Type B pancreatic cell (in vitro differentiated cells): ENCODE measurements around the gene MN1. TPM values are rescaled to one million over a fixed set of nuclear protein-coding genes. Genes with fewer than 3 reads are reported as not detected.

Experiments used
- DNase-seq: peaks from one replicate; pipeline ENCODE4 v3.0.0; 2021; ENCODE audit warnings: mixed read lengths; ENCODE audit not compliant: unreplicated experiment; ENCODE audit errors: extremely low spot score
- H3K27ac Mint-ChIP-seq: 2 replicates; pipeline ENCODE4 v1.8.0; 2021; ENCODE audit warnings: mild to moderate bottlenecking, mixed read lengths
- H3K27me3 Mint-ChIP-seq: 2 replicates; pipeline ENCODE4 v1.8.0; 2021; ENCODE audit warnings: mixed read lengths
- H3K36me3 Mint-ChIP-seq: 2 replicates; pipeline ENCODE4 v1.8.0; 2021; ENCODE audit warnings: mixed read lengths
- H3K4me1 Mint-ChIP-seq: one replicate; pipeline ENCODE4 v1.8.0; 2021; ENCODE audit warnings: mixed read lengths; ENCODE audit not compliant: unreplicated experiment
- H3K4me3 Mint-ChIP-seq: 2 replicates; pipeline ENCODE4 v1.8.0; 2021; ENCODE audit warnings: mild to moderate bottlenecking, mixed read lengths
- H3K9me3 Mint-ChIP-seq: 2 replicates; pipeline ENCODE4 v1.8.0; 2021; ENCODE audit warnings: mixed read lengths
- CTCF ChIP-seq: fragments of 200-600 bp; sonication (generic); conservative IDR thresholded peaks from 2 replicates; pipeline ENCODE4 v1.5.0; 2021; ENCODE audit warnings: antibody characterized with exemption, mild to moderate bottlenecking
- total RNA-seq: library from RNA; stranded (reverse); gene quantifications from 2 replicates; pipeline ENCODE4 v1.2.1, GENCODE V29; 2021; ENCODE audit warnings: low replicate concordance

Gene MN1
- total RNA-seq, 1 donor from 2014 or later, result 17.0 TPM

- TF ChIP-seq CTCF, result no peak
- H3K36me3 Mint-ChIP-seq, result peaks cover 5% of the 10 kb centered on the region
- no peak for DNase-seq
- peaks cover 40% of the 10 kb centered on the region for H3K4me1 Mint-ChIP-seq
- H3K27ac Mint-ChIP-seq, result no peak overlapping the region
- peaks cover 3% of the 10 kb centered on the region for H3K27me3 Mint-ChIP-seq
- no peaks in the 10 kb centered on the region for H3K9me3 Mint-ChIP-seq
- H3K4me3 Mint-ChIP-seq, result no peak overlapping the region
Measured at GRCh38 chr22:27777128-27777527, 24.4 kb downstream of the MN1 start.

GRCh38 chr22:27776650-27776958 is 25.0 kb downstream of the MN1 start:
- DNase-seq, result no peak
- no peak for TF ChIP-seq CTCF
- Mint-ChIP-seq H3K36me3 (peaks cover 5% of the 10 kb centered on the region), H3K27me3 (peaks cover 3% of the 10 kb centered on the region), H3K9me3 (no peaks in the 10 kb centered on the region), H3K4me3 (peak overlapping the region; percentile 36), H3K27ac (peak overlapping the region; percentile 51), H3K4me1 (peaks cover 40% of the 10 kb centered on the region)

- H3K36me3 Mint-ChIP-seq, result peaks cover 5% of the 10 kb centered on the region
- TF ChIP-seq CTCF, result no peak
- H3K27me3 Mint-ChIP-seq, result peaks cover 3% of the 10 kb centered on the region
- H3K9me3 Mint-ChIP-seq, result no peaks in the 10 kb centered on the region
- peaks cover 40% of the 10 kb centered on the region for H3K4me1 Mint-ChIP-seq
- H3K27ac Mint-ChIP-seq, result peak overlapping the region; percentile 51
- no peak for DNase-seq
- H3K4me3 Mint-ChIP-seq, result peak overlapping the region; percentile 63
Measured at GRCh38 chr22:27775758-27776649, 25.6 kb downstream of the MN1 start.

- peaks cover 40% of the 10 kb centered on the region for H3K4me1 Mint-ChIP-seq
- H3K9me3 Mint-ChIP-seq, result no peaks in the 10 kb centered on the region
- no peak for TF ChIP-seq CTCF
- peaks cover 3% of the 10 kb centered on the region for H3K27me3 Mint-ChIP-seq
- no peak overlapping the region for H3K4me3 Mint-ChIP-seq
- H3K27ac Mint-ChIP-seq, result no peak overlapping the region
- no peak for DNase-seq
- peaks cover 3% of the 10 kb centered on the region for H3K36me3 Mint-ChIP-seq
Measured at GRCh38 chr22:27775087-27775698, 26.4 kb downstream of the MN1 start.

- Mint-ChIP-seq H3K27me3 (peaks cover 3% of the 10 kb centered on the region), H3K4me1 (peaks cover 44% of the 10 kb centered on the region), H3K4me3 (no peak overlapping the region), H3K27ac (no peak overlapping the region), H3K9me3 (no peaks in the 10 kb centered on the region), H3K36me3 (no peaks in the 10 kb centered on the region)
- no peak for DNase-seq
- TF ChIP-seq CTCF, result no peak
Measured at GRCh38 chr22:27774200-27774599, 27.4 kb downstream of the MN1 start.
